Thyroid gland (tissue), 4 donors: Measurements from ENCODE around the gene FOXO3.

ENCODE experiments used
- POLR2A ChIP-seq, 2 donors: fragments of 450-650 bp; IDR thresholded peaks; one replicate each; pipeline ENCODE4 v1.6.1; 2017; ENCODE audit warnings: antibody characterized with exemption in 2 of 2, mild to moderate bottlenecking in 2 of 2, moderate library complexity in 1 of 2
- TF ChIP-seq, protein P1 (sequence below), 6 experiments: fragments of 200-600 bp in 3 of 6; fragments of 450-650 bp in 3 of 6; sonication (generic) in 3 of 6; IDR thresholded peaks; one replicate each; pipeline ENCODE4 v1.5.1; 2016 to 2019; ENCODE audit warnings: antibody characterized with exemption in 6 of 6, mild to moderate bottlenecking in 2 of 6, inconsistent platforms in 1 of 6, moderate library complexity in 1 of 6

DNA sequence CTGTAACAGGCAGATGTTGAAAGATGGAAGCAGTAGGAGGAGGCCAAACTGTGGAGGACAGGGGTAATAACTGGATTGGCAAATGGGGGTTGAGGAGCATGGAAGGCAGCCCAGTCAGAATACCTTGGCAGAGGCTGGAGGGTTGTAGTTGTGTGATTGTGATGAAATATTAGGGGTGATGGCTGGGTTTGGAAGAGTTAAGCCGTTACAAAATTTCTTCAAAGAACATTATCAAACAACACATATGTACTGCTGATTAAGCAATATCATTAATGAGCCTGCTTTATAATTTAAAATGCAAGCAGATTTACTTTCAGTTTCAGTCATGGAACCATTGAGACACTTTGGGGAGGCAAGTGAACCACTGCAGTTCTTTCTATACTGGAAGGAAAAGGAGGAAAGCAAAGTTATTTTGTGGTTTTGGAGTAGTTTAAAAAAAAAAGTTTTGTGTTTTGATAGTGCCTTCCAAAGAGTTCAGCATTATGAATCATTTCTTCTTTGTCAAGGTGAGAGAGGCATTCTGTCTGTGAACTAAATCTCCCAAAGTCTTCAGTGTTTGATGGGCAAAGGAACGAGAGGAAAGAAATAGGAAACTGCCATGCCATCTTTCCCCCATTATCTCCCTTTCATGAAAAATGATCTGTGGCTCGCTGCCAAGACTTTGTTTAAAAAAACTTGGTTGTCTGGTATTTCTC, 20.7 kb downstream of the FOXO3 start:
- TF ChIP-seq, protein P1, sequence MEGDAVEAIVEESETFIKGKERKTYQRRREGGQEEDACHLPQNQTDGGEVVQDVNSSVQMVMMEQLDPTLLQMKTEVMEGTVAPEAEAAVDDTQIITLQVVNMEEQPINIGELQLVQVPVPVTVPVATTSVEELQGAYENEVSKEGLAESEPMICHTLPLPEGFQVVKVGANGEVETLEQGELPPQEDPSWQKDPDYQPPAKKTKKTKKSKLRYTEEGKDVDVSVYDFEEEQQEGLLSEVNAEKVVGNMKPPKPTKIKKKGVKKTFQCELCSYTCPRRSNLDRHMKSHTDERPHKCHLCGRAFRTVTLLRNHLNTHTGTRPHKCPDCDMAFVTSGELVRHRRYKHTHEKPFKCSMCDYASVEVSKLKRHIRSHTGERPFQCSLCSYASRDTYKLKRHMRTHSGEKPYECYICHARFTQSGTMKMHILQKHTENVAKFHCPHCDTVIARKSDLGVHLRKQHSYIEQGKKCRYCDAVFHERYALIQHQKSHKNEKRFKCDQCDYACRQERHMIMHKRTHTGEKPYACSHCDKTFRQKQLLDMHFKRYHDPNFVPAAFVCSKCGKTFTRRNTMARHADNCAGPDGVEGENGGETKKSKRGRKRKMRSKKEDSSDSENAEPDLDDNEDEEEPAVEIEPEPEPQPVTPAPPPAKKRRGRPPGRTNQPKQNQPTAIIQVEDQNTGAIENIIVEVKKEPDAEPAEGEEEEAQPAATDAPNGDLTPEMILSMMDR (IDR thresholded peaks at IDR 0.05): no peak
- TF ChIP-seq POLR2A (IDR thresholded peaks at IDR 0.05): no peak
